Fibroblast of the conjunctiva (primary cell): ENCODE results near the gene PIP.
"Not testable (repeated sequence)": the region's sequence is repeated elsewhere in the genome, so short reads cannot be mapped to it uniquely, and the experiment has no call there.

Experiments used
- DNase-seq: peaks from one replicate; pipeline ENCODE4 v3.0.0-alpha.2; 2010; ENCODE audit warnings: low read depth

PIP gene

GRCh38 chr7:143177374-143178119 lies 45.7 kb downstream of the PIP start:
- DNase-seq, result no peak

- not testable (repeated sequence) for DNase-seq
These were observed 48.9 kb downstream of the PIP start for GRCh38 chr7:143180771-143181170.

DNA sequence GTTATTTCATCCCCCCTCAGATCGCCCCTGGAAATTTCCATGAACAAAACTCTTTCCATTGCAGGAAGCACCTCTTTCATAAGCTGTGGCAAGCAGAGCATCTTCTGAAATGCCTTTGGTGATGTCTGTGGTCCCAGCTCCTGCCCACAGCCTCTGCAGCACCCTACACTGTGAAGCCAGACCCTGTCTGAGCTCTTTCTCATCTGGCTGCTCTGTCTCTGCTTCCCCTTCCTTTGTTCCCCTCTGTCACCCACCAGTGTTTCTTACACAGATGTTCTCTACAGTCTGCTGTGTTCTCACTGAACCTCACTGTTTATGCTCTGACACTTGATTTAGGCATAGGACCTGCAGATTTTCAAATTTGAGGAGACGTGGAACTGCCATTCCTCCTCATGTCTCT lies 49.5 kb downstream of the PIP start:
- no peak for DNase-seq

GRCh38 chr7:143183024-143183423 lies 51.1 kb downstream of the PIP start, which contains the start of gene TAS2R39:
TSS of gene TAS2R39 (plus strand) at chr7:143183419. CDS start at chr7:143183419, 0 bp downstream.
- no peak for DNase-seq

- no peak for DNase-seq
These were observed 53.7 kb downstream of the PIP start for GRCh38 chr7:143185551-143185950.

DNA sequence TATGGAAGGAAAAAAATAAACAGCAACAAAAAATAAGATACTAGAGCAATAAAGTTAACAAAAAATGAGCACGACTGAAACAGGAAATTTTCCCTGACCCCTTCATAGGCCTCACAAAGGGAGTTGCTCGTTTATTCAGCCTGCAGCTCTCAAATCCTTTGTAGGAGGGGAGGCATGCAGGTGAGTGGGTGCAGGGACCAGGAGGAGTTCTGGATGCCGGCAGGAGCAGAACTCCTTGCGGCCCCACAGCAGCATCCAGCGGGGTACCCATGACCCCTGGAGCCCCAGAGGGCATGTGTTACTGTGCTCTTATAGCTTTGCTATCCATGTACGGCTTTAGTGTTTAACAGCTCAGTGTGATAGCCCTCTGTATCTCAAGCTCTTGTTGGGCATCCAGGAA lies 57.1 kb downstream of the PIP start:
- no peak for DNase-seq
